Measurements from ENCODE around the gene GMPR.
"Not testable (repeated sequence)": the region's sequence is repeated elsewhere in the genome, so short reads cannot be mapped to it uniquely, and the experiment has no call there.

Gene GMPR

GRCh38 chr6:16238057-16238962 lies at the start of gene GMPR:
GMPR (plus strand) TSS chr6:16238587; CDS start chr6:16238694, 107 bp downstream.
- peak; percentile 63 to 65 for DNase-seq

- no peak for DNase-seq
Observed at GRCh38 chr6:16190214-16190613, 48.2 kb upstream of the GMPR start.

GRCh38 chr6:16196260-16196983 lies 42.0 kb upstream of the GMPR start:
- DNase-seq: no peak

- DNase-seq: no peak
Observed at GRCh38 chr6:16196984-16197546, 41.3 kb upstream of the GMPR start.

GRCh38 chr6:16198061-16198705 lies 40.2 kb upstream of the GMPR start:
- no peak for DNase-seq

- DNase-seq: no peak
Observed at GRCh38 chr6:16199804-16200203, 38.6 kb upstream of the GMPR start.

- DNase-seq: no peak
Observed at GRCh38 chr6:16200321-16200883, 38.0 kb upstream of the GMPR start.

- no peak for DNase-seq
Observed at GRCh38 chr6:16201706-16202105, 36.7 kb upstream of the GMPR start.

GRCh38 chr6:16204653-16205376 lies 33.6 kb upstream of the GMPR start:
- no peak for DNase-seq

GRCh38 chr6:16205377-16206144 lies 32.8 kb upstream of the GMPR start:
- no peak for DNase-seq

- DNase-seq: peak; percentile 13 to 38
Observed at GRCh38 chr6:16206595-16207037, 31.8 kb upstream of the GMPR start.

GRCh38 chr6:16208989-16209388 lies 29.4 kb upstream of the GMPR start:
- no peak for DNase-seq

GRCh38 chr6:16209539-16209938 lies 28.8 kb upstream of the GMPR start:
- no peak for DNase-seq

GRCh38 chr6:16212276-16212675 lies 26.1 kb upstream of the GMPR start:
- no peak for DNase-seq

- no peak for DNase-seq
Observed at GRCh38 chr6:16216501-16217155, 21.8 kb upstream of the GMPR start.

GRCh38 chr6:16217156-16217721 lies 21.1 kb upstream of the GMPR start:
- DNase-seq: no peak

GRCh38 chr6:16222826-16223225 lies 15.6 kb upstream of the GMPR start:
- no peak for DNase-seq

GRCh38 chr6:16223362-16223761 lies 15.0 kb upstream of the GMPR start:
- DNase-seq: no peak

GRCh38 chr6:16224409-16224808 lies 14.0 kb upstream of the GMPR start:
- DNase-seq: no peak

GRCh38 chr6:16225062-16225731 lies 13.2 kb upstream of the GMPR start:
- not testable (repeated sequence) for DNase-seq

Measured in activated CD4-positive, alpha-beta T cell treated with anti-CD3 and anti-CD28 coated beads for 4 hours (primary cell).